Keratinocyte (primary cell): ENCODE data around the gene PARL. TPM values are rescaled to one million over a fixed set of nuclear protein-coding genes. Genes with fewer than 3 reads are reported as not detected.

Experiments
- DNase-seq: peaks from one replicate; pipeline ENCODE4 v3.0.0-alpha.2; 2011; ENCODE audit warnings: low read depth, missing footprints, low spot score
- FAIRE-seq: peaks from 2 replicates; lab custom pipeline; 2011; peaks lifted over from hg19 to GRCh38; lab: Jason Lieb, UNC
- H2AFZ ChIP-seq: 2 replicates; pipeline ENCODE4 v1.6.0; 2012; ENCODE audit warnings: low read length, control low read depth, inconsistent platforms; ENCODE audit not compliant: control insufficient read depth
- H3K27ac ChIP-seq: 2 replicates; pipeline ENCODE4 v1.5.1; 2011; ENCODE audit warnings: low read length; ENCODE audit not compliant: control insufficient read depth, insufficient read depth
- H3K27me3 ChIP-seq: 3 replicates; pipeline ENCODE4 v1.6.0; 2011; ENCODE audit warnings: low read length; ENCODE audit not compliant: control insufficient read depth, insufficient read depth; ENCODE audit errors: extremely low read depth
- H3K36me3 ChIP-seq, 2 experiments: 2 replicates in 1 of 2; 3 replicates in 1 of 2; pipeline ENCODE4 v1.5.1; 2011; ENCODE audit warnings: low read length in 2 of 2, mild to moderate bottlenecking in 1 of 2; ENCODE audit not compliant: control insufficient read depth in 2 of 2, insufficient read depth in 2 of 2; ENCODE audit errors: extremely low read depth in 1 of 2
- H3K4me1 ChIP-seq: 3 replicates; pipeline ENCODE4 v1.5.1; 2011; ENCODE audit warnings: low read length; ENCODE audit not compliant: control insufficient read depth, insufficient read depth; ENCODE audit errors: extremely low read depth
- H3K4me2 ChIP-seq: 3 replicates; pipeline ENCODE4 v1.6.0; 2011; ENCODE audit warnings: low read depth, low read length; ENCODE audit not compliant: control insufficient read depth, insufficient read depth; ENCODE audit errors: extremely low read depth
- H3K4me3 ChIP-seq, 3 experiments: fragments of 200-600 bp in 1 of 3; sonication (generic) in 1 of 3; 2 replicates in 2 of 3; 3 replicates in 1 of 3; pipeline ENCODE4 v1.5.1; 2011 to 2016; ENCODE audit warnings: low read length in 3 of 3, mild to moderate bottlenecking in 3 of 3, control low read depth in 2 of 3, inconsistent platforms in 1 of 3, low read depth in 1 of 3, mixed read lengths in 1 of 3, mixed run types in 1 of 3, moderate library complexity in 1 of 3; ENCODE audit not compliant: control insufficient read depth in 2 of 3, insufficient read depth in 2 of 3; ENCODE audit errors: extremely low read depth in 1 of 3
- H3K79me2 ChIP-seq: 2 replicates; pipeline ENCODE4 v1.6.0; 2012; ENCODE audit warnings: low read length; ENCODE audit not compliant: control insufficient read depth, insufficient read depth
- H3K9ac ChIP-seq: 3 replicates; pipeline ENCODE4 v1.6.0; 2011; ENCODE audit warnings: low read length; ENCODE audit not compliant: control insufficient read depth, insufficient read depth; ENCODE audit errors: extremely low read depth
- H3K9me1 ChIP-seq: 3 replicates; pipeline ENCODE4 v1.6.0; 2011; ENCODE audit warnings: low read length; ENCODE audit not compliant: control insufficient read depth, insufficient read depth; ENCODE audit errors: extremely low read depth
- H3K9me3 ChIP-seq: 2 replicates; pipeline ENCODE4 v1.5.1; 2012; ENCODE audit warnings: low read depth, low read length; ENCODE audit not compliant: control insufficient read depth
- H4K20me1 ChIP-seq: 3 replicates; pipeline ENCODE4 v1.6.0; 2011; ENCODE audit warnings: low read length; ENCODE audit not compliant: control insufficient read depth, insufficient read depth; ENCODE audit errors: extremely low read depth
- EZH2 ChIP-seq: IDR thresholded peaks from one replicate; pipeline ENCODE4 v1.6.1; 2012; ENCODE audit warnings: inconsistent platforms, mild to moderate bottlenecking, low read length, moderate library complexity
- dilution Hi-C: fragments of 300-500 bp; cut with MboI; formaldehyde crosslinking; loops from one replicate; pipeline ENCODE4 v1.7.0; 2020; ENCODE audit warnings: low sequenced_read_pairs; ENCODE audit not compliant: extremely low pct_ligation_motif_present
- polyA plus RNA-seq, 5 experiments: library from polyadenylated mRNA; depleted of rRNA in 3 of 5; stranded (reverse) in 3 of 5; stranded (forward) in 1 of 5; unstranded in 1 of 5; fragments of >200 nt; gene quantifications; 1 replicate in 1 of 5; 2 replicates in 3 of 5; 3 replicates in 1 of 5; pipeline versions ENCODE4 v1.2.1 to v1.2.3, GENCODE V29; 2011 to 2012; ENCODE audit warnings: missing spikeins in 2 of 5, low read depth in 1 of 5, low replicate concordance in 1 of 5
- TF ChIP-seq, protein P1 (sequence below), 3 experiments: IDR thresholded peaks in 1 of 3; conservative IDR thresholded peaks in 1 of 3; optimal IDR thresholded peaks in 1 of 3; 2 replicates in 2 of 3; 3 replicates in 1 of 3; pipeline versions ENCODE3 to v1.5.1; 2011; ENCODE audit warnings: low read length in 3 of 3, mild to moderate bottlenecking in 3 of 3, moderate library complexity in 2 of 3, control low read depth in 1 of 3, inconsistent platforms in 1 of 3; ENCODE audit not compliant: insufficient read depth in 2 of 3; ENCODE audit errors: extremely low read depth in 1 of 3

PARL gene
- polyA plus RNA-seq, 1 donor (not counting 4 experiments of a cell fraction or from before 2014, with no cell fraction given), result 68.9 TPM

DNA sequence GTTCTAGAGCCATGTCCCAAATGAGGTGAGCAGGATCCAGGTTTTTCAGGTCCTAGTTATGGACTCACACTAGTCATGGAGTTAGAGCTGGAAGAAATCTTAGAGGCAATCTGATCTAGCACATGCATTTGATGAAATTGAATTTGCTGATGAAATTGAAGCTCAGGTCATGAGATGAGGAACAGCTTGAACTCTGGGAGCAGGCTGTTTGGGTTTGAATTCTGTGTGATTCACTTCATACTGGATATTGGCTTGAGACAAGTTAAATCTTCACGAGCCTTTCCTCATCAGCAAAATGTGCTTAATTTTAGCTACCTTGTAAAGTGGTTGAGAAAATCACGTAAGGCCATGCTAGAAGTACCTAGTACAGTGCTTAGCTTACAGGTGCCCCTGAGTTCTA lies 33.5 kb upstream of the PARL start:
- no peak for FAIRE-seq
- no peak overlapping the region for H3K4me3 ChIP-seq
- TF ChIP-seq, protein P1, sequence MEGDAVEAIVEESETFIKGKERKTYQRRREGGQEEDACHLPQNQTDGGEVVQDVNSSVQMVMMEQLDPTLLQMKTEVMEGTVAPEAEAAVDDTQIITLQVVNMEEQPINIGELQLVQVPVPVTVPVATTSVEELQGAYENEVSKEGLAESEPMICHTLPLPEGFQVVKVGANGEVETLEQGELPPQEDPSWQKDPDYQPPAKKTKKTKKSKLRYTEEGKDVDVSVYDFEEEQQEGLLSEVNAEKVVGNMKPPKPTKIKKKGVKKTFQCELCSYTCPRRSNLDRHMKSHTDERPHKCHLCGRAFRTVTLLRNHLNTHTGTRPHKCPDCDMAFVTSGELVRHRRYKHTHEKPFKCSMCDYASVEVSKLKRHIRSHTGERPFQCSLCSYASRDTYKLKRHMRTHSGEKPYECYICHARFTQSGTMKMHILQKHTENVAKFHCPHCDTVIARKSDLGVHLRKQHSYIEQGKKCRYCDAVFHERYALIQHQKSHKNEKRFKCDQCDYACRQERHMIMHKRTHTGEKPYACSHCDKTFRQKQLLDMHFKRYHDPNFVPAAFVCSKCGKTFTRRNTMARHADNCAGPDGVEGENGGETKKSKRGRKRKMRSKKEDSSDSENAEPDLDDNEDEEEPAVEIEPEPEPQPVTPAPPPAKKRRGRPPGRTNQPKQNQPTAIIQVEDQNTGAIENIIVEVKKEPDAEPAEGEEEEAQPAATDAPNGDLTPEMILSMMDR (optimal IDR thresholded peaks at IDR 0.05 in 1 of 3, IDR thresholded peaks at IDR 0.05 in 1 of 3, conservative IDR thresholded peaks at IDR 0.05 in 1 of 3; ENCODE audit: extremely low read depth in 1 of 3, insufficient read depth in 2 of 3, low read length in 3 of 3), result no peak
- no peak for TF ChIP-seq EZH2

DNA sequence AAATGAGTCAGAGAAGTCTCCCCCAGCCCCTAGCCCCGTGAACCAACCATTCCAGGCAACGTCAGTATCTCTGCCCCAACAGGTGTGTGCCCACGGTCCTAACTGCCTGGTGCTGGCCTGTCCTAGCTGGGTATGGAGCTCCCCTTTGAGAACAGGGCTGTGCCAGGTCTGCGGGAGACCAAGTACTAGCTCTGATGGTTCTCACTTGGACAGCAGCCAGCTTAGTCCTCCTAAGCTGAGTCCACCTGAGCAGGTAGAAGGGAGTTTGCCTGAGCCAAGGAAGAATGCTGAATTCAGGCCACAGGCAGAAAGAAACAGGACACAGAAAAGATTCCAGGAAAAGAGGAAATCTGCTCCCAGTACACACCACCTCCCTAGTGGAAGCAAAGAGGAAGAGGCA lies 33.1 kb upstream of the PARL start:
- no peak for FAIRE-seq
- H3K4me2 ChIP-seq, result no peak overlapping the region
- peaks cover 18% of the 10 kb centered on the region for H3K4me1 ChIP-seq
- no peaks in the 10 kb centered on the region for H3K27me3 ChIP-seq
- H2AFZ ChIP-seq, result no peak overlapping the region
- no peaks in the 10 kb centered on the region for H3K9me3 ChIP-seq
- dilution Hi-C loops, result no loop called here
- H3K9ac ChIP-seq, result no peak overlapping the region
- no peaks in the 10 kb centered on the region for H3K79me2 ChIP-seq
- no peak for TF ChIP-seq EZH2
- TF ChIP-seq, protein P1 (optimal IDR thresholded peaks at IDR 0.05 in 1 of 3, IDR thresholded peaks at IDR 0.05 in 1 of 3, conservative IDR thresholded peaks at IDR 0.05 in 1 of 3; ENCODE audit: extremely low read depth in 1 of 3, insufficient read depth in 2 of 3, low read length in 3 of 3), result no peak
- no peaks in the 10 kb centered on the region for H4K20me1 ChIP-seq
- H3K9me1 ChIP-seq, result no peaks in the 10 kb centered on the region
- DNase-seq, result no peak
- H3K27ac ChIP-seq, result no peak overlapping the region
- H3K4me3 ChIP-seq, result no peak overlapping the region
- H3K36me3 ChIP-seq, result peaks cover 6 to 15% of the 10 kb centered on the region in 2 experiments

More for the DNA sequence above, 33.5 kb upstream of the PARL start:
- Histone ChIP-seq H3K9me1 (no peaks in the 10 kb centered on the region), H2AFZ (no peak overlapping the region), H3K36me3 (peaks cover 7 to 15% of the 10 kb centered on the region in 2 experiments), H3K79me2 (no peaks in the 10 kb centered on the region), H3K4me1 (peaks cover 15% of the 10 kb centered on the region), H4K20me1 (no peaks in the 10 kb centered on the region), H3K27ac (no peak overlapping the region), H3K27me3 (no peaks in the 10 kb centered on the region), H3K9ac (no peak overlapping the region), H3K4me2 (no peak overlapping the region), H3K9me3 (no peaks in the 10 kb centered on the region)
- no peak for DNase-seq
- dilution Hi-C loops, result no loop called here
